HEK293 (cell line): ENCODE results near the gene CCDC57.

ENCODE experiments used
- CTCF ChIP-seq: fragments of 450-650 bp; formaldehyde crosslinking; IDR thresholded peaks from 2 replicates; pipeline ENCODE4 v1.5.1; 2016; ENCODE audit warnings: missing biosample characterization, missing genetic modification characterization
- KLF1 ChIP-seq: fragments of 450-650 bp; formaldehyde crosslinking; IDR thresholded peaks from 2 replicates; pipeline ENCODE4 v1.5.1; 2016; ENCODE audit warnings: missing biosample characterization, missing genetic modification characterization
- KLF10 ChIP-seq: fragments of 450-650 bp; IDR thresholded peaks from 2 replicates; pipeline ENCODE4 v1.5.1; 2018; ENCODE audit warnings: missing biosample characterization, mild to moderate bottlenecking, missing genetic modification characterization
- KLF9 ChIP-seq: fragments of 450-650 bp; formaldehyde crosslinking; IDR thresholded peaks from 2 replicates; pipeline ENCODE4 v1.5.1; 2016; ENCODE audit warnings: missing biosample characterization, missing genetic modification characterization, low read depth
- PBX3 ChIP-seq: sonication (generic); formaldehyde crosslinking; IDR thresholded peaks from 2 replicates; pipeline ENCODE4 v1.8.1; 2022; ENCODE audit warnings: mild to moderate bottlenecking, moderate library complexity, missing genetic modification reagents
- REST ChIP-seq: fragments of 450-650 bp; formaldehyde crosslinking; IDR thresholded peaks from 2 replicates; pipeline ENCODE4 v1.5.1; 2016; ENCODE audit warnings: missing biosample characterization, missing genetic modification characterization
- SP3 ChIP-seq: fragments of 450-650 bp; formaldehyde crosslinking; IDR thresholded peaks from 2 replicates; pipeline ENCODE4 v1.5.1; 2016; ENCODE audit warnings: missing biosample characterization, missing genetic modification characterization
- SP7 ChIP-seq: fragments of 450-650 bp; formaldehyde crosslinking; IDR thresholded peaks from 2 replicates; pipeline ENCODE4 v1.5.1; 2016; ENCODE audit warnings: missing biosample characterization, missing genetic modification characterization
- TSHZ1 ChIP-seq: fragments of 450-650 bp; formaldehyde crosslinking; IDR thresholded peaks from 2 replicates; pipeline ENCODE4 v1.5.1; 2016; ENCODE audit warnings: missing biosample characterization, missing genetic modification characterization, borderline replicate concordance
- ZBTB49 ChIP-seq: fragments of 450-650 bp; formaldehyde crosslinking; IDR thresholded peaks from 2 replicates; pipeline ENCODE4 v1.5.1; 2016; ENCODE audit warnings: missing biosample characterization, missing genetic modification characterization, low read depth
- ZFP3 ChIP-seq: fragments of 450-650 bp; formaldehyde crosslinking; IDR thresholded peaks from 2 replicates; pipeline ENCODE4 v1.5.1; 2016; ENCODE audit warnings: low read depth, missing biosample characterization, missing genetic modification characterization
- ZNF146 ChIP-seq: fragments of 450-650 bp; formaldehyde crosslinking; IDR thresholded peaks from 2 replicates; pipeline ENCODE4 v1.5.1; 2016; ENCODE audit warnings: missing biosample characterization, missing genetic modification characterization
- ZNF155 ChIP-seq: fragments of 450-650 bp; formaldehyde crosslinking; IDR thresholded peaks from 2 replicates; pipeline ENCODE4 v1.5.1; 2016; ENCODE audit warnings: missing biosample characterization, missing genetic modification characterization
- ZNF202 ChIP-seq: fragments of 450-650 bp; formaldehyde crosslinking; IDR thresholded peaks from 2 replicates; pipeline ENCODE4 v1.5.1; 2016; ENCODE audit warnings: missing biosample characterization, missing genetic modification characterization, borderline replicate concordance
- ZNF266 ChIP-seq: fragments of 450-650 bp; formaldehyde crosslinking; IDR thresholded peaks from 2 replicates; pipeline ENCODE4 v1.5.1; 2016; ENCODE audit warnings: missing biosample characterization, missing genetic modification characterization, low read depth
- ZNF311 ChIP-seq: fragments of 450-650 bp; formaldehyde crosslinking; IDR thresholded peaks from 2 replicates; pipeline ENCODE4 v1.5.1; 2017; ENCODE audit warnings: missing biosample characterization, missing genetic modification characterization, borderline replicate concordance
- ZNF404 ChIP-seq: fragments of 450-650 bp; formaldehyde crosslinking; IDR thresholded peaks from 2 replicates; pipeline ENCODE4 v1.5.1; 2017; ENCODE audit warnings: missing biosample characterization, missing genetic modification characterization
- ZNF514 ChIP-seq: fragments of 450-650 bp; formaldehyde crosslinking; IDR thresholded peaks from 2 replicates; pipeline ENCODE4 v1.5.1; 2016; ENCODE audit warnings: missing biosample characterization, missing genetic modification characterization
- ZNF660 ChIP-seq: fragments of 450-650 bp; IDR thresholded peaks from 2 replicates; pipeline ENCODE4 v1.5.1; 2018; ENCODE audit warnings: missing biosample characterization, mild to moderate bottlenecking, missing genetic modification characterization
- ZNF670 ChIP-seq: fragments of 450-650 bp; formaldehyde crosslinking; IDR thresholded peaks from 2 replicates; pipeline ENCODE4 v1.5.1; 2016; ENCODE audit warnings: missing biosample characterization, missing genetic modification characterization, low read depth
- ZNF704 ChIP-seq: fragments of 450-650 bp; formaldehyde crosslinking; IDR thresholded peaks from 2 replicates; pipeline ENCODE4 v1.5.1; 2016; ENCODE audit warnings: missing biosample characterization, missing genetic modification characterization
- ZNF747 ChIP-seq: fragments of 450-650 bp; formaldehyde crosslinking; IDR thresholded peaks from 2 replicates; pipeline ENCODE4 v1.5.1; 2016; ENCODE audit warnings: missing biosample characterization, missing genetic modification characterization
- ZNF768 ChIP-seq: fragments of 450-650 bp; formaldehyde crosslinking; IDR thresholded peaks from 2 replicates; pipeline ENCODE4 v1.5.1; 2018; ENCODE audit warnings: missing biosample characterization, mild to moderate bottlenecking, missing genetic modification characterization
- ZNF830 ChIP-seq: fragments of 450-650 bp; IDR thresholded peaks from 2 replicates; pipeline ENCODE4 v1.5.0; 2018; ENCODE audit warnings: missing biosample characterization, missing genetic modification characterization, low read depth, mild to moderate bottlenecking, moderate library complexity
- ZNF843 ChIP-seq: fragments of 450-650 bp; formaldehyde crosslinking; IDR thresholded peaks from 2 replicates; pipeline ENCODE4 v1.5.1; 2016; ENCODE audit warnings: missing biosample characterization, missing genetic modification characterization

The CCDC57 gene

GRCh38 chr17:82236142-82236971, 23.7 kb upstream of the CCDC57 start (continued):
- TF ChIP-seq ZNF155 (tag by site-specific recombination), result no peak
- TF ChIP-seq ZNF704 (tag by site-specific recombination), result no peak
- TF ChIP-seq ZNF670, result no peak
- TF ChIP-seq KLF1, result peak; percentile 10; the same call in 1 of the 2 replicates
- 0 out of 2 replicates have a peak, but pooled peaks have one; percentile 34 for TF ChIP-seq REST (tag by site-specific recombination)
- no peak for TF ChIP-seq ZNF514
- TF ChIP-seq ZNF747 (tag by site-specific recombination), result no peak
- no peak for TF ChIP-seq ZNF830
- no peak for TF ChIP-seq ZNF404
- no peak for TF ChIP-seq KLF10
- peak; percentile 89 for TF ChIP-seq CTCF (tag by site-specific recombination)
- TF ChIP-seq ZNF768 (tag by site-specific recombination), result no peak
- TF ChIP-seq ZBTB49, result no peak
- no peak for TF ChIP-seq ZFP3
- TF ChIP-seq TSHZ1 (tag by site-specific recombination), result no peak
- TF ChIP-seq ZNF843 (tag by site-specific recombination), result no peak
- TF ChIP-seq ZNF146 (tag by site-specific recombination), result no peak
- no peak for TF ChIP-seq PBX3 (CRISPR knock-in tag)
- peak; percentile 32; the same call in 1 of the 2 replicates for TF ChIP-seq SP7 (tag by site-specific recombination)
- TF ChIP-seq KLF9 (tag by site-specific recombination), result no peak
- TF ChIP-seq ZNF660 (tag by site-specific recombination), result peak; percentile 87
- no peak for TF ChIP-seq ZNF311 (tag by site-specific recombination)
- TF ChIP-seq ZNF202 (tag by site-specific recombination), result no peak
- no peak for TF ChIP-seq SP3 (tag by site-specific recombination)
- TF ChIP-seq ZNF266 (tag by site-specific recombination), result no peak
